Measurements from ENCODE around the gene OTX1. TPM values are rescaled to one million over a fixed set of nuclear protein-coding genes. Genes with fewer than 3 reads are reported as not detected.

The OTX1 gene
- total and polyA plus RNA-seq, 9 of the 15 experiments (the other 6 are each of a cell fraction or from before 2014, with no cell fraction given): 0.18 to 7.1 (median 0.58) TPM

GRCh38 chr2:63051042-63051794, 588 bp downstream of the OTX1 start (continued):
- no peak for TF ChIP-seq KLF13 (tag; IDR thresholded peaks at IDR 0.05; ENCODE audit: borderline replicate concordance, low read depth)
- no peak for TF ChIP-seq ATF1 (CRISPR knock-in tag; IDR thresholded peaks at IDR 0.05)
- TF ChIP-seq ATF1 (tag; IDR thresholded peaks at IDR 0.05): 0 out of 2 replicates have a peak, but pooled peaks have one; percentile 53
- TF ChIP-seq STAT5B (CRISPR knock-in tag; IDR thresholded peaks at IDR 0.05): no peak
- no peak for TF ChIP-seq ELF4 (CRISPR knock-in tag; IDR thresholded peaks at IDR 0.05)
- TF ChIP-seq NR1H2 (CRISPR knock-in tag; IDR thresholded peaks at IDR 0.05): no peak
- no peak for TF ChIP-seq ZC3H8 (IDR thresholded peaks at IDR 0.05)
- no peak for TF ChIP-seq ZNF24 (IDR thresholded peaks at IDR 0.05)
- TF ChIP-seq FIP1L1 (IDR thresholded peaks at IDR 0.05; ENCODE audit: low read depth, low read length, poor library complexity, severe bottlenecking): no peak
- peak; percentile 61; the same call in 1 of the 2 replicates for TF ChIP-seq ZBTB7A (IDR thresholded peaks at IDR 0.05; ENCODE audit: borderline replicate concordance, control insufficient read depth, low read depth, low read length)
- TF ChIP-seq SOX6 (IDR thresholded peaks at IDR 0.05): no peak
- TF ChIP-seq, protein P1, sequence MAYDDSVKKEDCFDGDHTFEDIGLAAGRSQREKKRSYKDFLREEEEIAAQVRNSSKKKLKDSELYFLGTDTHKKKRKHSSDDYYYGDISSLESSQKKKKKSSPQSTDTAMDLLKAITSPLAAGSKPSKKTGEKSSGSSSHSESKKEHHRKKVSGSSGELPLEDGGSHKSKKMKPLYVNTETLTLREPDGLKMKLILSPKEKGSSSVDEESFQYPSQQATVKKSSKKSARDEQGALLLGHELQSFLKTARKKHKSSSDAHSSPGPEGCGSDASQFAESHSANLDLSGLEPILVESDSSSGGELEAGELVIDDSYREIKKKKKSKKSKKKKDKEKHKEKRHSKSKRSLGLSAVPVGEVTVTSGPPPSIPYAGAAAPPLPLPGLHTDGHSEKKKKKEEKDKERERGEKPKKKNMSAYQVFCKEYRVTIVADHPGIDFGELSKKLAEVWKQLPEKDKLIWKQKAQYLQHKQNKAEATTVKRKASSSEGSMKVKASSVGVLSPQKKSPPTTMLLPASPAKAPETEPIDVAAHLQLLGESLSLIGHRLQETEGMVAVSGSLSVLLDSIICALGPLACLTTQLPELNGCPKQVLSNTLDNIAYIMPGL (CRISPR knock-in tag; IDR thresholded peaks at IDR 0.05): peak; percentile 8; the same call in 1 of the 2 replicates
- TF ChIP-seq POLR2A (conservative IDR thresholded peaks at IDR 0.05): no peak
- peak; percentile 14; the same call in 1 of the 2 replicates for TF ChIP-seq RBFOX2 (IDR thresholded peaks at IDR 0.05; ENCODE audit: low read depth, low read length)
- no peak for TF ChIP-seq RBM34 (IDR thresholded peaks at IDR 0.05; ENCODE audit: borderline replicate concordance, insufficient read depth, low read length)
- TF ChIP-seq ZNF551 (CRISPR knock-in tag; IDR thresholded peaks at IDR 0.05): no peak
- TF ChIP-seq HNRNPK (IDR thresholded peaks at IDR 0.05; ENCODE audit: low read depth, low read length, poor library complexity, severe bottlenecking): no peak
- TF ChIP-seq NRF1 (conservative IDR thresholded peaks at IDR 0.05 in 1 of 2, IDR thresholded peaks at IDR 0.05 in 1 of 2): no peak
- no peak for TF ChIP-seq CBFB (CRISPR knock-in tag; IDR thresholded peaks at IDR 0.05)
- no peak for TF ChIP-seq MTA3 (IDR thresholded peaks at IDR 0.05; ENCODE audit: borderline replicate concordance)
